ENCODE measurements around the gene CNTNAP2.
"Not testable (repeated sequence)": the region's sequence is repeated elsewhere in the genome, so short reads cannot be mapped to it uniquely, and the experiment has no call there.

- TF ChIP-seq YY1 (IDR thresholded peaks at IDR 0.05; ENCODE audit: insufficient read depth, insufficient read length); SUZ12 (IDR thresholded peaks at IDR 0.05; ENCODE audit: extremely low read depth, insufficient read depth, insufficient read length): not testable (repeated sequence)
These were observed 74.8 kb downstream of the CNTNAP2 start for GRCh38 chr7:146191428-146191827.
